Measurements from ENCODE around the gene ANKRD28.

ANKRD28 gene

DNA sequence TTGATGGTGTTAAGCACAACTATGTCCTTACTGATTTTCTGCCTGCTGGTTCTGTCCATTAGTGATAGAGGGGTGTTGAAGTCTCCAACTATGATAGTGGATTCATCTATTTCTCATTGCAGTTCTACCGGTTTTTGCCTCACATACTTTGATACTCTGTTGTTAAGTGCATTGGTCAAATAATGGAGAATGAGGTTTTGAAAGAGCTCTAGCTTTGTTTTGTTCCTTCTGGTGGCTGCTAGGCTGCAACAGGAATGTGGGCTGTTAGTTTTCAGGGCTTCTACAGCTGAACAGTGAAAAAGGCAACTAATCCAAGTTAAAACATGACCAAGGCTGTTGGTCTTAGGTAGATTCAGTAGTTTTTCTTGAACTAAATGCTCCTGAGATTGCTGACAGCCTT, 133.6 kb downstream of the ANKRD28 start:
- Mint-ChIP-seq H3K4me1 (ENCODE audit: low read depth) (peaks cover 36% of the 10 kb centered on the region), H3K4me3 (no peak overlapping the region), H3K9me3 (peaks cover 6% of the 10 kb centered on the region), H3K36me3 (ENCODE audit: low read depth) (peaks cover 26% of the 10 kb centered on the region), H3K27ac (no peak overlapping the region), H3K27me3 (no peaks in the 10 kb centered on the region)
- DNase-seq = no peak

GRCh38 chr3:15660055-15660935, 137.5 kb downstream of the ANKRD28 start:
- H3K9me3 Mint-ChIP-seq = peaks cover 20% of the 10 kb centered on the region
- no peak overlapping the region for H3K27ac Mint-ChIP-seq
- H3K4me1 Mint-ChIP-seq (ENCODE audit: low read depth) = peaks cover 14% of the 10 kb centered on the region
- H3K4me3 Mint-ChIP-seq = no peak overlapping the region
- H3K36me3 Mint-ChIP-seq (ENCODE audit: low read depth) = peaks cover 14% of the 10 kb centered on the region
- H3K27me3 Mint-ChIP-seq = no peaks in the 10 kb centered on the region
- DNase-seq = no peak

- Mint-ChIP-seq H3K4me1 (ENCODE audit: low read depth) (peaks cover 14% of the 10 kb centered on the region), H3K27ac (no peak overlapping the region), H3K4me3 (no peak overlapping the region), H3K36me3 (ENCODE audit: low read depth) (peaks cover 9% of the 10 kb centered on the region), H3K9me3 (peaks cover 20% of the 10 kb centered on the region), H3K27me3 (no peaks in the 10 kb centered on the region)
- DNase-seq = no peak
Observed at GRCh38 chr3:15659254-15659975, 138.4 kb downstream of the ANKRD28 start.

DNA sequence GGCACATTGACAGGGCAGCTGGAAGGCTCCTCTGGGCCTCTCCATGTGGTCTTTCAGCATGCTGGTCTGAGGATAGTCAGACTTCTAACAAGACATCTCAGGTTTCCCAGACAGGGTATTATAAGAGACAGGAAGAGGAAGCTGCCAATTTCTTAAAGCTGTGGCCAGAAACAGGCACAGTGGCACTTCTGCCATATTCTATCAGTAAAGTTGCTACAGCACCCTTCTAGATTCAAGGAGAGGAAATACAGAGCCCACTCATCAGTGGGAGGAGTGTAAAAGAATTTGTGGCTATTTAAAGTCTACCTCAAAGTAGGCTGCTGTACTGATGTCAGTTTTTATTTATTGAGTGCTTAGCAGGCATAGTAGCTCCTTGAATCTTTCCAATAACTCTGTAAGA, 140.8 kb downstream of the ANKRD28 start:
- H3K4me3 Mint-ChIP-seq = no peak overlapping the region
- DNase-seq = no peak
- peaks cover 14% of the 10 kb centered on the region for H3K4me1 Mint-ChIP-seq (ENCODE audit: low read depth)
- H3K36me3 Mint-ChIP-seq (ENCODE audit: low read depth) = peaks cover 9% of the 10 kb centered on the region
- no peak overlapping the region for H3K27ac Mint-ChIP-seq
- peaks cover 13% of the 10 kb centered on the region for H3K9me3 Mint-ChIP-seq
- no peaks in the 10 kb centered on the region for H3K27me3 Mint-ChIP-seq

GRCh38 chr3:15656342-15656741, 141.4 kb downstream of the ANKRD28 start:
- peaks cover 3% of the 10 kb centered on the region for H3K27me3 Mint-ChIP-seq
- peaks cover 14% of the 10 kb centered on the region for H3K4me1 Mint-ChIP-seq (ENCODE audit: low read depth)
- H3K9me3 Mint-ChIP-seq = peaks cover 13% of the 10 kb centered on the region
- H3K27ac Mint-ChIP-seq = no peak overlapping the region
- H3K4me3 Mint-ChIP-seq = no peak overlapping the region
- no peak for DNase-seq
- peaks cover 9% of the 10 kb centered on the region for H3K36me3 Mint-ChIP-seq (ENCODE audit: low read depth)

DNA sequence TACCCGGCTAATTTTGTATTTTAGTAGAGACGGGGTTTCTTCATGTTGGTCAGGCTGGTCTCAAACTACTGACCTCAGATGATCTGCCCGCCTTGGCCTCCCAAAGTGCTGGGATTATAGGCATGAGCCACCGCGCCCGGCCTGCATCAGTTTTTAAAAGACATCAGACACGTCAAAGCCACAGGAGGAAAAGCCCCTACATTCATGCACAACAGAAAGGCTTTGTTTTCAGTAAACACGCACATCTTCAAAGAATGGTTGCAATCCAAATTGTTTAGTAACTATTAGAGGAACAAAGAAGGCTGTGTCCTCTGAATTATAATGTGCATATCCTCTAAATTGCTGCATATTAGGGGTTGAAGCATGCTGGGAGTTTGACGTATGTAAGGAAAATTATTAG, 142.9 kb downstream of the ANKRD28 start:
- H3K36me3 Mint-ChIP-seq (ENCODE audit: low read depth) = peaks cover 9% of the 10 kb centered on the region
- peaks cover 13% of the 10 kb centered on the region for H3K9me3 Mint-ChIP-seq
- H3K4me3 Mint-ChIP-seq = no peak overlapping the region
- H3K4me1 Mint-ChIP-seq (ENCODE audit: low read depth) = peaks cover 9% of the 10 kb centered on the region
- no peak overlapping the region for H3K27ac Mint-ChIP-seq
- H3K27me3 Mint-ChIP-seq = peaks cover 12% of the 10 kb centered on the region
- no peak for DNase-seq

DNA sequence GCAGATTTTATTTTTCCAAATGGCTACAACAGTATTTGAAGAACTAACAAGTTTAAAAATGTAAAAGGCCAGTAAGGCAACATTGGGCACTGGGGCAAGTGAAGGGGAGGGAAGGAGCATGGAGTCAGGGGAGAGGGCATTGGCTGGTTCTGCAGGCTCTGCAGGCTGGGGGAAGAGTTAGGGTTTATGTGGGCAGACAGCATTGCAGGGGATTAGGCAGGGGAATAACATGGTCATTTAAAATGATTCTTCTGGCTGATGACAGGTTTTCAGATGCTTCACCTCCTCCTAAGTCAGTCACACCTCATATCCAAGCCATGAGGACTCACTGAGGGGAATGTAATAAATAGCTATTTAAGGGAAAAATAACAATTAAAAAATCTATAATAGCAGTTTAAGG, 143.7 kb downstream of the ANKRD28 start:
- no peak for DNase-seq
- Mint-ChIP-seq H3K36me3 (ENCODE audit: low read depth) (peaks cover 9% of the 10 kb centered on the region), H3K27ac (no peak overlapping the region), H3K4me1 (ENCODE audit: low read depth) (peaks cover 10% of the 10 kb centered on the region), H3K4me3 (no peak overlapping the region), H3K9me3 (peaks cover 13% of the 10 kb centered on the region), H3K27me3 (peaks cover 16% of the 10 kb centered on the region)

DNA sequence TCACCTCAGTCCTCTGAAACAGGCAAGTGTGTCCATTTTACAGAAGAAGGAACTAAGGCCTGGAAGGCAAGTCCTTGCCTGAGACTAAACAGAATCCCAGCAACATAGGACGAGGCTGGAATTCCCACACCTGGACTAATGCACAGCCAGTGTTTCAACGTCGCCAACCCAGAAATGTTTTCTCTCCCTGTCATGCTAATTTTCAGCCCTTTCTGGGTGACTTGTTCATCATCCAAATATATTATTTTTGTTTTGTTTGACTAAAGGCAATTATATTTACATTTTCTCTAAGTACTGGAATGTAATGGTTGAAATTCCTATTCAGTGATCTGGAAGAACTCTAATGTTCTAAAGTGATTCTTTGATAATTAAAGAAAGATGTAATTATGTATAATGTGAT, 144.5 kb downstream of the ANKRD28 start:
- Mint-ChIP-seq H3K9me3 (peaks cover 9% of the 10 kb centered on the region), H3K27me3 (peaks cover 20% of the 10 kb centered on the region), H3K27ac (no peak overlapping the region), H3K4me3 (no peak overlapping the region), H3K36me3 (ENCODE audit: low read depth) (peaks cover 4% of the 10 kb centered on the region), H3K4me1 (ENCODE audit: low read depth) (peaks cover 18% of the 10 kb centered on the region)
- DNase-seq = no peak

- no peak overlapping the region for H3K4me3 Mint-ChIP-seq
- no peak overlapping the region for H3K27ac Mint-ChIP-seq
- no peak for DNase-seq
- peaks cover 7% of the 10 kb centered on the region for H3K9me3 Mint-ChIP-seq
- H3K4me1 Mint-ChIP-seq (ENCODE audit: low read depth) = peaks cover 37% of the 10 kb centered on the region
- peaks cover 20% of the 10 kb centered on the region for H3K27me3 Mint-ChIP-seq
- H3K36me3 Mint-ChIP-seq (ENCODE audit: low read depth) = peaks cover 4% of the 10 kb centered on the region
Observed at GRCh38 chr3:15651396-15651795, 146.4 kb downstream of the ANKRD28 start.

DNA sequence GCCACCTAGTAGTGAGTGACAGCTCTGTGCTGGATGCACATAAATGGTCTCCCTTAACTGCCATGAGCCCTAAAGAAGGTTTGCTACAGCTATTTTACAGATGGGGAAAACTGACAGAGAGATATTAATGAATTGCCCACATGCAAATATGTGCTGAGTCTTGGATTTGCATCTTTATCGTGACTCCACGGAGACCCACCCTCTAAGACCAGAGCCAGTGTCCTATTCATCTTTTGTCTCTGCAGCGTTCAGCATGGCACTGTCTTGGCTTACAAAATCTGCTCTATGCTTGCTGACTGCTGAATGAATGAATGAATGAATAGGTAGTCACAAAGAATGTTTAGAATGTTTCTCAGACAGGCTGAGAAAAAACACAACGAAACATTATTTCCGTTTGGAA, 147.9 kb downstream of the ANKRD28 start:
- DNase-seq = no peak
- H3K4me1 Mint-ChIP-seq (ENCODE audit: low read depth) = peaks cover 44% of the 10 kb centered on the region
- peaks cover 20% of the 10 kb centered on the region for H3K27me3 Mint-ChIP-seq
- H3K36me3 Mint-ChIP-seq (ENCODE audit: low read depth) = no peaks in the 10 kb centered on the region
- H3K9me3 Mint-ChIP-seq = peaks cover 2% of the 10 kb centered on the region
- no peak overlapping the region for H3K27ac Mint-ChIP-seq
- no peak overlapping the region for H3K4me3 Mint-ChIP-seq

GRCh38 chr3:15649341-15649740, 148.4 kb downstream of the ANKRD28 start:
- no peak overlapping the region for H3K4me3 Mint-ChIP-seq
- peaks cover 44% of the 10 kb centered on the region for H3K4me1 Mint-ChIP-seq (ENCODE audit: low read depth)
- peaks cover 2% of the 10 kb centered on the region for H3K9me3 Mint-ChIP-seq
- H3K36me3 Mint-ChIP-seq (ENCODE audit: low read depth) = no peaks in the 10 kb centered on the region
- H3K27me3 Mint-ChIP-seq = peaks cover 20% of the 10 kb centered on the region
- DNase-seq = no peak
- H3K27ac Mint-ChIP-seq = no peak overlapping the region

GRCh38 chr3:15647611-15648167, 150.1 kb downstream of the ANKRD28 start:
- peak; percentile 49 for DNase-seq
- peak overlapping the region; percentile 61 for H3K27ac Mint-ChIP-seq

GRCh38 chr3:15646851-15647511, 150.8 kb downstream of the ANKRD28 start:
- peaks cover 20% of the 10 kb centered on the region for H3K27me3 Mint-ChIP-seq
- H3K36me3 Mint-ChIP-seq (ENCODE audit: low read depth) = peaks cover 2% of the 10 kb centered on the region
- peak overlapping the region; percentile 56 for H3K4me3 Mint-ChIP-seq
- peaks cover 44% of the 10 kb centered on the region for H3K4me1 Mint-ChIP-seq (ENCODE audit: low read depth)
- peak overlapping the region; percentile 61 for H3K27ac Mint-ChIP-seq
- no peak for DNase-seq
- H3K9me3 Mint-ChIP-seq = peaks cover 2% of the 10 kb centered on the region

More at GRCh38 chr3:15647611-15648167, 150.1 kb downstream of the ANKRD28 start:
- Mint-ChIP-seq H3K4me1 (ENCODE audit: low read depth) (peaks cover 44% of the 10 kb centered on the region), H3K36me3 (ENCODE audit: low read depth) (peaks cover 2% of the 10 kb centered on the region), H3K4me3 (peak overlapping the region; percentile 56), H3K27me3 (peaks cover 20% of the 10 kb centered on the region), H3K9me3 (peaks cover 2% of the 10 kb centered on the region)

DNA sequence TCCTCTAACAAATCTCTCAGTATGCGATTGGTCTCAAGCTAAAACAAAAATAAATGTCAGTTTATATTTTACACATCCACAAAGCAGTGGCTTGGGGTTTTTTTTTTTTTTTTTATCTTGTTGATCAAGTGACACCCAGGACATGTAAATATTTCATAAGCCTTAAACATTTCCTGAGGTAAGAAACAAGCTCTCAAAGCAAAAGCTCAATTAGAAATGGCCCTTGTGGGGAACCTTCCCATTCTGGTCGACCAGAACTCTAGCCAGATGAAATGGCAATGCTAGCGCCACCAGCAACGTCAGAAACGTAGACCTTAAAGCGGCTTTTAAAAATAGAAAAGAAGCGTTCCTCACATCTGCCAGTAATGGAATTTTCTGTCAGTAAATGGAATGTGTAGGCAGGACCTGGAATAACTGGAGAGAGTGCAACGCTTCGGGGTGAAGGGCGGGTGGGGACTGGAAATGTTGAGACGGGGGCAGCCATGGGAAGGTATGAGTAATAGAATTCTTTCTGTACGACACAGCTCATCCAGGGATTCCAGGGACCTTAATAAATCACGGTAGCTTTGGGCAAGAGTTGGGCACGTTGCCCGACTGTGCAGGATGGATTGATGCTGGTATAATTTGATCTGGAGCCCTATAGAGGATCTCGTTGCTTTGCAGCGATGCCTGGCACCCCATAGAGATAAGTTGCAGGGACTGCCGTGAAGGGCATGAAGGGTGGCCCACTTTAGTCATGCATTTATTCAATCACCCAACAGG, 151.9 kb downstream of the ANKRD28 start:
- peaks cover 44% of the 10 kb centered on the region for H3K4me1 Mint-ChIP-seq (ENCODE audit: low read depth)
- no peak overlapping the region for H3K4me3 Mint-ChIP-seq
- DNase-seq = no peak
- peaks cover 12% of the 10 kb centered on the region for H3K27me3 Mint-ChIP-seq
- H3K27ac Mint-ChIP-seq = no peak overlapping the region
- peaks cover 2% of the 10 kb centered on the region for H3K36me3 Mint-ChIP-seq (ENCODE audit: low read depth)
- H3K9me3 Mint-ChIP-seq = peaks cover 2% of the 10 kb centered on the region

All from activated T-cell treated with anti-CD3 and anti-CD28 coated beads, Interleukin-2, amount 50 U/mL, for 24 hours (primary cell).